Islet precursor cell (in vitro differentiated cells): ENCODE measurements around the gene PRSS33.

ENCODE experiments used
- DNase-seq: peaks from one replicate; pipeline ENCODE4 v3.0.0-alpha.2; 2018

PRSS33 gene

DNA sequence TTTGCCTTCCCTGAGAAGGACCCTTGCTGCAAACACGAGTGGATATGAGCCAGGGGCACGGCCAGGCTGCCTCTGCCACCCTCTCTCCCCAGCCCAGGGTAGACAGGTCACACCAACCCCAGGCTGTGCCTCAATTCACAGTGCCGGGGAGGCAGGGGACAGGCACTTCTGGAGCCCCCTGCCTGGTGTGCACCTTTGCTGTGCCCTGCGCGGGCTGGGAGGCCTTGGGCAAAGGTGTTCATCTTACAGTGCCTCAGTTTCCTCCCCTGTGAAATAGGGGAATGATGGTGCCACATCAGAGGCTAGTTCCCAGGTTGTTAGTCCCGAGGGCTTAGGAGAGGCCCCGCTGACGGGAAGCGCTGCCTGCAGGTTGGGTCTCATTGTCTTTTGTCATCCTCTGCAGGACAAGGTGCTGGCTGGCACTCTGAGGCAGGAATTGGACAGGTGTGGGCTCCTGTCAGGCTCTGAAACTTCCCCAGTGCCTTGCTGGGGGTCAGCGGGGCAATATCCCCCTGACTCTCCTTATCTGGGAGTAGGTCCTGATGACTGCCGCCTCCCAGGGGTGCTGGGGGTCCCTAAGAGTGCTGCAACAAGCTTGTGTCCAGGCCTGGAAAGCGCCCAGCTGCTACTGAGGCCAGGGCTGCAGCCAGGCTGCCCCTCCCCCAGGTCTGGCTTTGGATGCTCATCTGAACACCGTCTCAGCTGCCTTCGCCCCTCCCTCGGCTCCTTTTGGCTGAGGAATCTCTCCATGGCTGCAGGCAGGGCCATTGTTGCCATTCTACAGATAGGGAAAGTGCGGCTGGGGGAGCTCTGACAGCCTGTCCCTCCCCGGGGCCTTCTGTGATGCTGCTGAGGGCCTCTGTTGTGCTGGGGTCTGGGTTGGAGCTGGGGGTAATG, 32.8 kb upstream of the PRSS33 start:
- peak; percentile 59 for DNase-seq

DNA sequence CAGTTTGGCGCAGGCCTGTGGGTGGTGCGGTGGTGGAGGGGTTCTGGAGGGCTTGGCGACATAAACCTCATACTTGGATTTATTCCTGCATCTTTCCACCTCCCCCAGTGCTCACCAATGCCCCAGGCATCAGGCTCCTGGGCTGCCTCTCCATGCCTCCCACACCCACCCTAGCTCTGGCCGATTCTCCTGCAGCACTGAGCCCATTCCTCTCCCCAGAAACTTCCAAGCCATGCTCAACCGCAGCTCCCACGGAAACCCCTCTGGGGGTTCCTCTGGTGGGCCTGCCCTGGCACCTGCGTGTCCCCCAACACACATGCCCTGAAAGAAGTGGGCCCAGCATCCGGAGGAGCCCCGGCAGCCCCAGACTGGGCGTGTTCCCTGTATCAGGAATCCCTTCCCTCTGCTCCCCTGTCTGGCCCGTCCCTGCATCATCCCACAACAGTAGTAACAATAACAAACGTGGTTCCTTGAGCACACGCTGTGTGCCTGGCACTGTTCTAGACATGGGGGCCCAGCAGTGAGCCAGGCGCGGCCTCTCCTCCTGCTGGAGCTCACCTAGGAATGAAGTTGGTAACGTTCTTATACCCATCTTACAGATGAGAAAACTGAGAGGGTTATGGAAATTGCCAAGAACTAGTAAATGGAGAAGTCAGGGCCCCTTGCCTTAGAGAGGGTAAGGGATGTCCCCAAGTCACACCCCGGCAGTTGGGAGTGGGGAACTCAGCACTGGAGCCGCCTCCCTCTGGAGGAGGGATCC, 32.0 kb upstream of the PRSS33 start:
- DNase-seq, result peak; percentile 32

DNA sequence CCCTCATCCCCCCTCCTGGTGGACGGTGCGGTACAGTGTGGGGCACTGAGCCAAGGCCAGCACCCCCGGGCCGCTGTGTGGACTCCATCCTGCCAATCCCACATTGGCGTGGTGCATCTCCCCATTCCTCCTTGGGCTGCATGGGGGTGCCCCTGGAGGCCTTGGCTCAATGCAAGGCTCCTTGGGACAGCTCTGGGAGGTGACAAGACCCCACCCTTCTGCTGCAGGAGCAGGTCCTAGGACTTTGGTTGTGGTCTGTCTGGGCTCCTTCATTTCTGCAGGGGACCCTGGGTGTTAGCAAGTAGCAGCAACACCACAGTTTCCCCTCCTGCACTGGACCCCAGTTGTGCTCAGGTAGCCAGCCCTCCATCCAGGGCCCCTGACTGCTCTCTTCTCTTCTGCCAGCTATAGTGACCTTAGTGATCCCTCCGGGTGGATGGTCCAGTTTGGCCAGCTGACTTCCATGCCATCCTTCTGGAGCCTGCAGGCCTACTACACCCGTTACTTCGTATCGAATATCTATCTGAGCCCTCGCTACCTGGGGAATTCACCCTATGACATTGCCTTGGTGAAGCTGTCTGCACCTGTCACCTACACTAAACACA, 31.0 kb upstream of the PRSS33 start:
- DNase-seq, result peak; percentile 37

DNA sequence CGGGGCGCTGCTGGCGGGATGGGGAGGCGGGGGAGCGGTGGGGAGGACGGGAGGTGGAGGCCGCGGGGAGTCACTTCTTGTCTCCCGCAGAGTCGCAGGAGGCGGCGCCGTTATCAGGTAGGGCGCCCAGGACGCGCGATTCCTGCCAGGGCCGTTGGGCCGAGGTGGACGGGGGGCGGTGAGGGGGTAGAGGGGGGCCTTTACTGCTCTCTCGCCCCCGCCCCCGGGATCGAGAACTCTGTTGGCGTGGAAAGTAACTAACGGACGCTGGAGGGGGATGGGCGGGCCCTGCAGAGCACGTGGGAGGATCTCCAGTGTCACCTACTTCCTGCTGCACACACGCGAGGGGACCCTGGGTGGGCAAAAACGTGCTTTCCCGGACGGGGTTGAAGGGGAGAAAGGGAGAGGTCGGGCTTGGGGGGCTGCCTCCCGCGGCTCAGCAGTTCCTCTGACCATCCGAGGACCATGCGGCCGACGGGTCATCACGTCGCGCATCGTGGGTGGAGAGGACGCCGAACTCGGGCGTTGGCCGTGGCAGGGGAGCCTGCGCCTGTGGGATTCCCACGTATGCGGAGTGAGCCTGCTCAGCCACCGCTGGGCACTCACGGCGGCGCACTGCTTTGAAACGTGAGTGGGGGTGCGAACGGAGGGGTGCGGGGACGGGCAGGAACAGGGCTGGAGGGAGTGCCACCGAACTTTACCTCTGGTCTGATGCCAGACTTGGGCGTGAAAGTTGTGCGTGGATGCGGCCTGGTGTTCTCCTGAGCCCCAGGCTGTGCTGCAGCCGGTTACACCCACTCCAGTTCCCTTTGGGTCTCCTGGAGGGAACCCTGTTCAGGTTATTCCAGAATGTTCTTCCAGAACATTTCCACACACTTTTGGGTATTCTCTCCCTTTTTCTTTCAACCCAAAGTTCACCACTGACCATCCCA, 30.2 kb upstream of the PRSS33 start:
- DNase-seq, result peak; percentile 43

DNA sequence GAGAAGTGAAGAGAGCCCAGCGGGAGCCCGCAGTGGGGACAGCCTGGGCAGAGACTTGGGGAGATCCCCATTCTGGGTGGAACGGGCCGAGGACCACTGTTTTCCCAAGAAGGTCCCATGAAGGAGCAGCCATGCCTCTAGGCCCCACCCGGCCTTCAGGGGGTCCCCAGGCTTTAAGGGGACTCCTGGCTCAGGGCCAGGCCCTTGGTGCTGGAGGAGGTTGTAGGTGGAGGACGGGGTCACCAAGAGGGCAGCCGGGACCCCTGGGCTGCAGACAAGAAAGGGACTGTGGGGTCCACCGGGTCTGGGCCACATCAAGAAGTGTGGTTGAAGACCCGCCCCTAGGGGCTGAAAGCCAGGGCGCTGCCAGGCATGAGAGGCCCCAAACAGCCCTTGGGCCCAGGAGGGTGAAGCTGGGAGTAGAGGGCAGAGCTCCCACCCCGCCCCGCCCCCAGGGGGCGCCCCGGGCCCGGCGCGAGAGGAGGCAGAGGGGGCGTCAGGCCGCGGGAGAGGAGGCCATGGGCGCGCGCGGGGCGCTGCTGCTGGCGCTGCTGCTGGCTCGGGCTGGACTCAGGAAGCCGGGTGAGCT, 29.5 kb upstream of the PRSS33 start, which contains the start of gene PRSS21:
Gene PRSS21 (plus strand): TSS at position 487 of the 589 bp plus-strand sequence. CDS start 32 bp downstream, at position 519.
- DNase-seq, result peak; percentile 45

DNA sequence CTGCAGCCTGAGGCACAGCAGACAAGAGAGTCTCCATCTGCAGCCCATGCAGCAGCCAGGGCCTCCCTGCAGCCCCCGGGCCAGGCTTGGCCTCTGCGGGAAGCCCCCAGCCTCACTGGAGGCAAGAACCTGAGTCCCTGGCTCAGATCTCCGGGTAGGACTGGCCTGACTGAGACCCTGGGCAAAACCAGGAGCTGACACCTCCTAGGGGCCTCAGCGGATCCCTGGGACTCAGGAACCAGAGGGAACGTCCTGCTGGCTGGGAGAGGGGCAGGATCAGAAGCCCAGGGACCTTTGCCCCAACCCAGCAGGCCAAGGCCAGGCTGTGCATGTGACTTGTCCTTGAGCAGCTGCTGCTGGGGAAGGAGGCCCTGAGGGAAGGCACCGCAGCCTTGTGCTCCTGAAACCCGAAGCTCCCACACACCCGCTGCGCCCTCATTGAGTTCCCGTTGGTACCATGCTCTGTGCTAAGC, 28.0 kb upstream of the PRSS33 start:
- DNase-seq, result peak; percentile 60

DNA sequence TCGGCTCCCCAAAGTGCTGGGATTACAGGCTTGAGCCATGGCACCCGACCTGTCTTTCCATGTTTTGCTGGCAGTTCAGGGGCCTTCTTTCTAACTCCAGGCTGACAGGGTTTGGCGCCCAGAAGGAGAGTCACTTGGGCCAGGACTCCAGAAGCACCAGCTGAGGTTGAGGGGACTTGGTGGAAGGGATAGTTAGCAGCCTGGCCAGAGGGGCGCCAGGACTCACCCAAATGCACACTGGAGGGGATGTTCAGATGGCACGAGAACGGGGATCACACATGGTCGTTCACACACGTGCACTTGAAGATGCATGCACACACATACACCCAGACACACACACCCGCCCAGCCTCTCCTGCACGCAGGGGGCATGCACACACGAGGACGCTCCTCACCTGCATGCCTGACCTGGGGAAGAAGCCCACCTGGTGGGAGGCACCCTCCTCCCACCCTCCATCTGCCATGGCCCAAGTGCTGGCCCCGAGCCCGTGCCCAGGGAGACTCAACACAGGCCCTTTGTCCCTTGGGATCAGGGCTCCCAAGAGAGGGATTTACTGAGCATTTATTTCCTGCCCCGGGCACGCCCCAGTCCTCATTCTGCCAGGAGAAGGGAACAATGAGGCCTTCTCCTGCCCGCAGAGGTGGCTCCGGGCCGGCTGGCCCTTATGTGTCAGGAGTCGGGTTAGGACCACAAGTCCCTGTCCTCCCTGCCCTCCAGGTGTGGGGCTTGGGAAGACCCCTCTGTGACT, 27.4 kb upstream of the PRSS33 start:
- DNase-seq, result peak; percentile 42

DNA sequence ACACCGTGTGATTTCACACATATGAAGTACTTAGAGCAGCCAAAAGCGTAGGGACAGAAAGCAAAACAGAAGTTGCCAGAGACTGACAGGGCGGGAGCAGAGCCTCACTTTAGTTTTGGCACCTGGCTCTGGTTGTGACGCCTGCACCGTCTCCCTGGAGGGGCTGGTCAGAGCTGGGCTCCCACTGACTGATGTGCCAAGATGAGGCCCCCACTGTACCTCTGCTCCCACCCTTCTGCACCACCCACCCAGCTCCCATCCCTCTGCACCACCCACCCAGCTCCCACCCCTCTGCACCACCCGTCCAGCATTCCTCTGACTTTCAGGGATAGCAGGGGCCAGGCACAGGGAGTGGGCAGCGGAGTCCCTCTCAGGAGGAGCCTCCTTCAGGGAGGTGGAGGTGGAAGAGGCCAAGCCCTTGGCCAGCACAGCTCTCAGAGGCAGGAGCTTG, 26.4 kb upstream of the PRSS33 start:
- peak; percentile 40 for DNase-seq

DNA sequence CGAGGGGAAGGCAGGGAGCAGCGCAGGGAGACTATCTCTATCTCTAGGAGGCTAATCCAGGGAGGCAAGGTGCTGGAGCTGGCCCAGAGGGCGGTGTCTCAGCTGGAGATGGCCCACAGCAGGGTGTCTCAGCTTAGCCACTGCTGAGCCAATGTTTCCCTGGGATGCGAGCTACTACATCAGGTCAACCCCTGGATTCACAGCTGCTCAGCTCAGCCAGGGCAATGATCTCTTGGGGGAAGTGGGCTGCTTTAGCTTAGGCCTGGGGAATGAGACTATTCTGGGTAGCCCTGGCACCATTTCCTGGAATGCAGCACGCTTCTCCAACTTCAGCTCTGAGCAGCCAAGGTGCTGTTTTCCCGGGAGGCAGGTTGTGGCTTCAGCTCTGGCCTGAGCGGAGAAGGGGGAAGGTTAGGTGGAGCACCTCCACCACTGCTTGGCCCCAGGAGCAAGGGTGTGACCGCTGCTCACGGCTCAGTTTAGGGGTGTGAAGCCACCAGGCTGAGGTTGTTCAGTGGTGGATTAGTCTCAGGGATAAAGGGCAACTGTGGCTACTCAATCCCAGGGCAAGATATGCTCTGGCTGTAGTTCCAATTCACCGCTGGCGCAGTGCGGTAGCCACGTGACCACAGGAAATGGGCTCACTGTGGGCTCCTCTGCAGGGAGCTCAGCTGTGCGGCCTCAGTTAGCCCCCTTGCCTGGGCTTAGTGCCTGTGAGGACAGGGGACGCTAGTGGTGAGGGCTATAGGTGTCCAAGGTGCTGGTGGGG, 24.5 kb upstream of the PRSS33 start:
- DNase-seq, result peak; percentile 51

DNA sequence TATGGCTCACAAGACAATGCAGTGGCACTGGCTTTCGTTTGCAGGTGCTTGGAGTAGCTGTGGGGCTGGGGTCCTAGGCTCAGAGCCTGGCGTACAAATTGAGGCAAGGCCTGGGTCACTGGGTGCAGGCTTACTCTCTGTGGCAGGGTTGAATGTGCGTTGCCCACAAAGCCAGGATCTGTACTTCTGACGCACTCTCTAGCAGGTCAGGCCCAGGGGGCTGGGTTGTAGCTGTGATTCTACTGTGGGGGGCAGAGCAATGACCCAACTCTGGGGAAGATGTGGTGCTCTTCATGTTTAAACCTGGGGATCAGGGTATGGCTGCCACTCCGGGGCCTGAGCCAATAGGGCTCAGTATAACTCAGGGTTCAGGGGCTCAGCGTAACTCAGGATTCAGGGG, 23.3 kb upstream of the PRSS33 start:
- DNase-seq, result peak; percentile 43

DNA sequence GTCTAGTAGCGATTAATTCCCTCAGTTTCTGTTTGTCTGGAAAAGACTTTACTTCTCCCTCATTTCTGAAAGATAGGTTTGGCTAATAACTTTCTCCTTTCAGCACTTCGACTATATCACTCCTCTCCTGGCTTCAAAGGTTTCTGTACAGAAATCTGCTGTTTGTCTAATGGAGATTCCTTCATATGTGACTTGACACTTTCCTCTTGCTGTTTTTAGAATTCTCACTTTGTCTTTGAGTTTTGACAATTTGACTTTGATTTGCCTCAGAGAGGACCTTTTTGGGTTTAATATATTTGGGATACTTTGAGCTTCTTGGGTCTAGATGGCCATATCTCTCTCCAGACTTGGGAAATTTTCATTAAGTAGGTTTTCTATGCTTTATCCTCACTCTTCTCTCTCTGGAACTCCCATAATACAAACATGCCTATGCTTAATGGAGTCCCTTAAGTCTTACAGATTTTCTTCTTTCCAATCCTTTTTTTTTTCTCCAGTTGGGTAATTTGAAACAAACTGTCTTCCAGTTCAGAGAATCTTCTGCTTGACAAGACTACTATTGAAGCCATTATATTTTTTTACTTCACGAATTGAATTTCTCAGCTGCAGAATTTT, 21.9 kb upstream of the PRSS33 start:
- DNase-seq, result no peak

DNA sequence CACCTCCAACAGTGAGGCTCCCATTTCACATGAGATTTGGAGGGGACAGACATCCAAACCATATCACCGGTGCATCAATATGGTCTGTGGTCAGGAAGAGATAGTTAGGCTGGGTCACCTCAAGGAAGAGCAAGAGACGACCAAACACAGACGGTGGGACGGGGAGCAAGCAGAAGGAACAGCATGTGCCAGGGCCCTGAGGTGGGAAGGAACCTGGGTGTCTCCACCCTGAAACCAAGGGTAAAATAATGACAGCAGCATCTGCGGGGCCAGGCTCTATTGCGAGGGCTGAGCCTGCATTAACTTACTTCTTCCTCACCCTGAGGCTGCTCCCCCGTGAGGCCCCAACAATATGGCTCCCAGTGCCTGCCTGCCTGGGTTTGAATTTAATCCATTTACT, 20.8 kb upstream of the PRSS33 start:
- no peak for DNase-seq

DNA sequence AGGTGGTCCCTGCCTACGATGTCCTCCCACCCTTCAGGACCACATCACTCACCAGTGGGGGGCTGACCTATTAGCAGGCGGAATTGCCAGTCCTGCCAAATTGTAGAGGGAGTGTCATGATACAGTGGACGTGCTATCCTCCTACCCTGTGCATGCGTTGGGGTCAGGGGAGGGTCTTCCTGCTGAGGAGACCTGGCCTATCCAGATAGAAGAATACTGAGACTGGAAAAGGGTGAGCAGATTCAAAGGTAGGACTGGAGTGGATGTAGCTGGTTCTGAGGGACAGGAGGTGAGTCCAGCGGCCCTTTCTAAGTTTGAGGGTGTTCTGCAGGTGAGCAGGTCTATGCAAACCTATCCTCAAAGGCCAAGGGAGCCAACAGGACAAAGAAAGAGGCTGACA, 18.9 kb upstream of the PRSS33 start:
- no peak for DNase-seq

DNA sequence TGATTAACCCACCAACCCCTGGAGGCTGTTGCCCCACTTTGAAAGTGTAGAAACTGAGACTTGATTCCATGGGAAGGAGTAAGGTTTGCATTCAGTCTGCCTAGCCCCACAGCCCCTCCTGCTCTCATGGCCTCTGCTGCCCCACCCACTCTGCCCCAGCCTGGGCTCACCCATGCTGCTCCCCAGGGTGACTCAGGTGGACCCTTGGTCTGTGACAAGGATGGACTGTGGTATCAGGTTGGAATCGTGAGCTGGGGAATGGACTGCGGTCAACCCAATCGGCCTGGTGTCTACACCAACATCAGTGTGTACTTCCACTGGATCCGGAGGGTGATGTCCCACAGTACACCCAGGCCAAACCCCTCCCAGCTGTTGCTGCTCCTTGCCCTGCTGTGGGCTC, 17.4 kb upstream of the PRSS33 start:
- DNase-seq, result no peak

DNA sequence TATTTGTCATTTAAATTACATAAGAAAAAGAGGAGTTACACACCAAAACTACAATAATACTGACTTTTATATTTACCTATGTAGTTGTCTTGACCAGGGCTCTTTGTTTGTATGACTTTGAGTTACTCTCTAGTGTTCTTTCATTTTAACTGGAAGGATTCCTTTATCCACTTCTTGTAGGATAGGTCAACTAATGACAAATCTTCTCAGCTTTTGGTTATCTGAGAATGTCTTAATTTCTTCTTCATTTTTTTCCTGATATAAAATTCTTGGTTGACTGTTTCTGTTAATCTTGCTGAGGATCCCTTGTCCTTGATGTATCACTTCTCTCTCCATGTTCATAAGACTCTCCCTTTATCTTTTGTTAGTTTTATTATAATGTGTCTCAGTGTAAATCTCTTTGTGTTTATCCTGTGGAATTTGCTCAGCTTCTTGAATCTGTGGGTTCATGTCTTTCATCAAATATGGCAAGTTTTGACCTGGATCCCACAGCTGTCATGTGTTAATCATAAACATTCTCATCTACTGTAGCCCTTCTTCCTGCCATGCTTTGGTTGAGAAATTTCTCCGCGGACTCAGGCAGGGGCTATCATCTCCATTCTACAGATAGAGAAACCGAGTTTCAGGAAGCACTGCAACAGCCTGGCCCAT, 16.3 kb upstream of the PRSS33 start:
- DNase-seq, result no peak

DNA sequence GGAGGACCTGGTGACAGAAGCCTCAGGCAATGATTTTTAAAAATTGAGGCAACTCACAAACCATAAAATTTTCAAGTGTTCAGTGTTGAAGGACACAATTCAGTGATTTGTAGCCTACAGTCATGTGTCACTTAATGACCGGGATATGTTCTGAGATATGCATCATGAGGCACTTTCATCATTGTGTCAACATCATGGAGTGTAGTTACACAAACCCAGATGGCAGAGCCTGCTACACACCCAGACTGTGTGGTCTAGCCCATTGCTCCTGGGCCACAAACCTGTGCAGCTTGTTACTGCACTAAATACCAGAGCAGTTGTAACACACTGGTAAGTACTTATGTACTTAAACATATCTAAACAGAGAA, 12.5 kb upstream of the PRSS33 start:
- DNase-seq, result peak; percentile 46

DNA sequence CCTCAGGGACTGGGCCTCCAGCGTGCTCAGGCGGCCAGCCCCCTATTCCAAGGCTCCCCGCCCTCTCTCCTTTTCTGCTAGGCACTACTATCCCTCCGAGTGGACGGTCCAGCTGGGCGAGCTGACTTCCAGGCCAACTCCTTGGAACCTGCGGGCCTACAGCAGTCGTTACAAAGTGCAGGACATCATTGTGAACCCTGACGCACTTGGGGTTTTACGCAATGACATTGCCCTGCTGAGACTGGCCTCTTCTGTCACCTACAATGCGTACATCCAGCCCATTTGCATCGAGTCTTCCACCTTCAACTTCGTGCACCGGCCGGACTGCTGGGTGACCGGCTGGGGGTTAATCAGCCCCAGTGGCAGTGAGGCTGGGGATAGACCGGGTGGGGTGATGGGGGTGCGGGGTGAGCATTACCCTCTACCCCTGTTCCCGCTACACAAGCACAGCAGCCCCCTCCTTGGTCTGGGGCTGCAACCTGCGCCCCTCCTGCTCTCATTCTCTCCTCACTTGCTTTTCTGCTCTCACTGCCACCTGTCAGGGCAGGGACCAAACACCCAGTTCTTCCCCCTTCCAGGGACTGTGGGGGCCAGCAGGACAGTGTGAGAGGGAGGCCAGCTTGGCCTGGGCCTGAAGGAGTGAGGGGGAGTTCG, 12.0 kb upstream of the PRSS33 start:
- DNase-seq, result peak; percentile 37

DNA sequence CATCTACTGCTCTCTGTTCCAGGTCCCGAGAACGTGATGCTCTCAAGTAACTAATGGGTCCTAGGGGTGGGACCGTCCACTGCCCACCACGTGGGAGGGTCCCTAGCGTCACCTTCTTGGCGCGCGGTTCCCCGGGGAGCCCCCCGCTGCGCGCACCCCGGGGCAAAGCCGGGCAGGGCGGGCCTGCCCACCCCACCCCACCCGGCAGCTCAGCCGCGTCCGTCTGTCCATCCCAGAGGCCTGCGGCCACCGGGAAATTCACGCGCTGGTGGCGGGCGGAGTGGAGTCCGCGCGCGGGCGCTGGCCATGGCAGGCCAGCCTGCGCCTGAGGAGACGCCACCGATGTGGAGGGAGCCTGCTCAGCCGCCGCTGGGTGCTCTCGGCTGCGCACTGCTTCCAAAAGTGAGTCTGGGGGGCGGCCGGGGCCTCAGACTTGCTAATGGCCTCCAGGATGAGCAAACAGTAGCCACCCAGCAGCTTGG, 11.4 kb upstream of the PRSS33 start:
- peak; percentile 34 for DNase-seq
